Esophagus muscularis mucosa (tissue), 4 donors: ENCODE measurements around the gene SPTBN1. TPM values are rescaled to one million over a fixed set of nuclear protein-coding genes. Genes with fewer than 3 reads are reported as not detected.

Experiments
- DNase-seq: peaks from one replicate; pipeline ENCODE4 v3.0.0-alpha.2; 2017; ENCODE audit errors: extremely low spot score
- H3K27ac ChIP-seq, 4 donors: fragments of 200-600 bp; sonication (generic); replicated peaks in 1 of 4; 1 replicate in 3 of 4; 2 replicates in 1 of 4; pipeline ENCODE4 v1.5.1; 2016 to 2019; ENCODE audit warnings: mild to moderate bottlenecking in 1 of 4
- H3K27me3 ChIP-seq, 4 donors: fragments of 200-600 bp; sonication (generic); one replicate each; pipeline versions ENCODE4 v1.5.1 to v1.6.0; 2016 to 2019
- H3K36me3 ChIP-seq, 4 donors: fragments of 200-600 bp; sonication (generic); one replicate each; pipeline ENCODE4 v1.5.1; 2016 to 2019
- H3K4me1 ChIP-seq, 4 donors: fragments of 200-600 bp; sonication (generic); one replicate each; pipeline ENCODE4 v1.5.1; 2016 to 2019
- H3K4me3 ChIP-seq, 4 donors: fragments of 200-600 bp; sonication (generic); 1 replicate in 2 of 4; 2 replicates in 2 of 4; pipeline ENCODE4 v1.5.1; 2016 to 2019; ENCODE audit warnings: mild to moderate bottlenecking in 4 of 4, moderate library complexity in 1 of 4
- H3K9me3 ChIP-seq, 4 donors: fragments of 200-600 bp; sonication (generic); 1 replicate in 3 of 4; 2 replicates in 1 of 4; pipeline ENCODE4 v1.5.1; 2016 to 2019
- CTCF ChIP-seq, 3 experiments: fragments of 200-600 bp in 2 of 3; fragments of 450-650 bp in 1 of 3; sonication (generic) in 2 of 3; IDR thresholded peaks; one replicate each; pipeline ENCODE4 v1.5.1; 2017 to 2019; ENCODE audit warnings: antibody characterized with exemption in 3 of 3, mild to moderate bottlenecking in 2 of 3, moderate library complexity in 1 of 3
- EP300 ChIP-seq: sonication (generic); formaldehyde crosslinking; IDR thresholded peaks from one replicate; pipeline ENCODE4 v1.6.1; 2017; ENCODE audit warnings: antibody characterized with exemption
- POLR2A ChIP-seq: fragments of 450-650 bp; IDR thresholded peaks from one replicate; pipeline ENCODE4 v1.6.1; 2017; ENCODE audit warnings: antibody characterized with exemption, moderate library complexity, mild to moderate bottlenecking, low read depth
- POLR2AphosphoS5 ChIP-seq, 2 donors: sonication (generic); formaldehyde crosslinking; IDR thresholded peaks; one replicate each; pipeline ENCODE4 v1.6.1; 2017; ENCODE audit warnings: antibody characterized with exemption in 2 of 2
- WGBS: methylation state at CpG from one replicate; pipeline ENCODE4 v1.1.5; 2018; 5-methylcytosine and 5-hydroxymethylcytosine counted together
- intact Hi-C: fragments of 100-400 bp; cut with DNase I; formaldehyde crosslinking; loops from one replicate; pipeline ENCODE4 v1.15.1; 2023
- total RNA-seq, 4 donors: library from RNA; depleted of rRNA; stranded (reverse); fragments of >200 nt; gene quantifications; one replicate each; pipeline versions ENCODE4 v1.1.0 to v1.2.1, GENCODE V29; 2016

Gene SPTBN1
- total RNA-seq, 4 donors from 2014 or later: 465 to 600 (median 547) TPM

- 90% methylated on average over 5 of the region's 5 CpGs for WGBS
- H3K27ac ChIP-seq: no peak overlapping the region
- intact Hi-C loops: no loop called here
- no peak for DNase-seq
- peaks cover 0 to 4% (median 0%) of the 10 kb centered on the region in 4 donors for H3K36me3 ChIP-seq
- H3K4me3 ChIP-seq: no peak overlapping the region
- H3K4me1 ChIP-seq: peaks cover 83 to 99% (median 89%) of the 10 kb centered on the region in 4 donors
- no peaks in the 10 kb centered on the region for H3K27me3 ChIP-seq
- H3K9me3 ChIP-seq: no peaks in the 10 kb centered on the region
- TF ChIP-seq POLR2AphosphoS5 (IDR thresholded peaks at IDR 0.05) (no peak), POLR2A (no peak), EP300 (no peak), CTCF (IDR thresholded peaks at IDR 0.05) (no peak)
Measured at GRCh38 chr2:54582987-54583386, 126.9 kb downstream of the SPTBN1 start.

GRCh38 chr2:54584598-54584997 is 128.5 kb downstream of the SPTBN1 start:
- peaks cover 83 to 98% (median 88%) of the 10 kb centered on the region in 4 donors for H3K4me1 ChIP-seq
- no peak overlapping the region for H3K4me3 ChIP-seq
- no peak for DNase-seq
- intact Hi-C loops: no loop called here
- no peak for TF ChIP-seq CTCF (IDR thresholded peaks at IDR 0.05)
- TF ChIP-seq POLR2AphosphoS5 (IDR thresholded peaks at IDR 0.05): no peak
- TF ChIP-seq POLR2A: no peak
- no peak for TF ChIP-seq EP300
- no peaks in the 10 kb centered on the region for H3K36me3 ChIP-seq
- no peaks in the 10 kb centered on the region for H3K27me3 ChIP-seq
- WGBS: 100% methylated on average over 1 of the region's 1 CpG
- H3K9me3 ChIP-seq: no peaks in the 10 kb centered on the region
- H3K27ac ChIP-seq: no peak overlapping the region

GRCh38 chr2:54585136-54585733 is 129.1 kb downstream of the SPTBN1 start:
- H3K27ac ChIP-seq: peak overlapping the region in 2 of 4 donors; percentile 5 to 47
- no peaks in the 10 kb centered on the region for H3K36me3 ChIP-seq
- no peak for TF ChIP-seq CTCF (IDR thresholded peaks at IDR 0.05)
- TF ChIP-seq POLR2AphosphoS5 (IDR thresholded peaks at IDR 0.05): no peak
- TF ChIP-seq EP300: no peak
- no peak for TF ChIP-seq POLR2A
- no peaks in the 10 kb centered on the region for H3K27me3 ChIP-seq
- no peaks in the 10 kb centered on the region for H3K9me3 ChIP-seq
- H3K4me3 ChIP-seq: no peak overlapping the region
- H3K4me1 ChIP-seq: peaks cover 82 to 97% (median 88%) of the 10 kb centered on the region in 4 donors
- DNase-seq: no peak
- intact Hi-C loops: no loop called here

- intact Hi-C loops: no loop called here
- no peaks in the 10 kb centered on the region for H3K27me3 ChIP-seq
- DNase-seq: no peak
- peak overlapping the region in 1 of 4 donors; percentile 47 for H3K27ac ChIP-seq
- TF ChIP-seq CTCF (IDR thresholded peaks at IDR 0.05) (no peak), EP300 (no peak), POLR2AphosphoS5 (IDR thresholded peaks at IDR 0.05) (no peak), POLR2A (no peak)
- no peaks in the 10 kb centered on the region for H3K9me3 ChIP-seq
- no peaks in the 10 kb centered on the region for H3K36me3 ChIP-seq
- peaks cover 81 to 97% (median 91%) of the 10 kb centered on the region in 4 donors for H3K4me1 ChIP-seq
- H3K4me3 ChIP-seq: no peak overlapping the region
- WGBS: 29% methylated on average over 7 of the region's 7 CpGs
Measured at GRCh38 chr2:54586062-54586461, 129.9 kb downstream of the SPTBN1 start.

GRCh38 chr2:54586494-54586893 is 130.4 kb downstream of the SPTBN1 start:
- Histone ChIP-seq H3K9me3 (no peaks in the 10 kb centered on the region), H3K4me1 (peaks cover 78 to 98% (median 91%) of the 10 kb centered on the region in 4 donors), H3K27me3 (no peaks in the 10 kb centered on the region), H3K4me3 (no peak overlapping the region), H3K36me3 (no peaks in the 10 kb centered on the region), H3K27ac (peak overlapping the region in 1 of 4 donors; percentile 47)
- 80% methylated on average over 4 of the region's 4 CpGs for WGBS
- no peak for TF ChIP-seq EP300
- TF ChIP-seq CTCF (IDR thresholded peaks at IDR 0.05): no peak
- no peak for TF ChIP-seq POLR2AphosphoS5 (IDR thresholded peaks at IDR 0.05)
- TF ChIP-seq POLR2A: no peak
- DNase-seq: no peak
- intact Hi-C loops: no loop called here
